Measurements from ENCODE around the gene ZDHHC8. TPM values are rescaled to one million over a fixed set of nuclear protein-coding genes. Genes with fewer than 3 reads are reported as not detected.

Gene ZDHHC8
- total RNA-seq, 2 donors from 2014 or later, result 14.1 to 36.6 TPM

- TF ChIP-seq POLR2A (IDR thresholded peaks at IDR 0.05), result no peak
- TF ChIP-seq CTCF (IDR thresholded peaks at IDR 0.05), result no peak
- no peak for TF ChIP-seq POLR2AphosphoS5 (IDR thresholded peaks at IDR 0.05)
- H3K4me1 ChIP-seq (replicated peaks), result no peaks in the 10 kb centered on the region
- no peak overlapping the region for H3K4me3 ChIP-seq
- no peaks in the 10 kb centered on the region for H3K27me3 ChIP-seq (replicated peaks; ENCODE audit: insufficient read depth)
- H3K27ac ChIP-seq, result no peak overlapping the region
- peaks cover 14 to 30% of the 10 kb centered on the region in 2 donors for H3K36me3 ChIP-seq
- WGBS, result 97% methylated on average over 7 of the region's 7 CpGs
- no peaks in the 10 kb centered on the region for H3K9me3 ChIP-seq
- DNase-seq (ENCODE audit: low spot score), result no peak
- intact Hi-C loops (cut with DNase I), result no loop called here
Measured at GRCh38 chr22:20107471-20107901, 24.1 kb upstream of the ZDHHC8 start.

GRCh38 chr22:20107951-20108756, 23.4 kb upstream of the ZDHHC8 start:
- no peak overlapping the region for H3K27ac ChIP-seq
- H3K36me3 ChIP-seq, result peaks cover 14 to 30% of the 10 kb centered on the region in 2 donors
- no peaks in the 10 kb centered on the region for H3K9me3 ChIP-seq
- WGBS, result 83% methylated on average over 12 of the region's 13 CpGs
- H3K4me3 ChIP-seq, result no peak overlapping the region
- intact Hi-C loops (cut with DNase I), result no loop called here
- DNase-seq (ENCODE audit: low spot score), result no peak
- H3K27me3 ChIP-seq (replicated peaks; ENCODE audit: insufficient read depth), result no peaks in the 10 kb centered on the region
- TF ChIP-seq POLR2AphosphoS5 (IDR thresholded peaks at IDR 0.05), result no peak
- TF ChIP-seq POLR2A (IDR thresholded peaks at IDR 0.05), result no peak
- no peak for TF ChIP-seq CTCF (IDR thresholded peaks at IDR 0.05)
- H3K4me1 ChIP-seq (replicated peaks), result no peaks in the 10 kb centered on the region

DNA sequence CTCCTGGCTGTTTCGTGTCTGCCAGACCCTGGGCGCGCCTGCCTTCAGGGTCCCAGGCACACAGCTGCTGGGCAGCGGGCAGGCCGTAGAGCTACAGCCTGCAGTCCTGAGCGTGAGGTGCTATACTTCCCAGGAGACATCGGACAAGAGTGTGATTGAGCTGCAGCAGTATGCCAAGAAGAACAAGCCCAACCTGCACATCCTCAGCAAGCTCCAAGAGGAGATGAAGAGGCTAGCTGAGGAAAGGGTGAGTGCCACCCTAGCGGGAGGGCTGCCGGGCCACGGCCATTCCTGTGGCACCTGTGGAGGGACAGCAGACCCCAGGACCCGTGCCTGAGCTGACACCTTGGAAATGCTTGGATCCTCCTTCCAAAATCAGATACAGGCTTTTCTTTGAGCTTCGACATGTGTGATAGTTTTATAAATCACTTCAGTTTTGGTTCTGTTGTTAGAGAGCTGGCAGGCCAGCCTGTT, 22.8 kb upstream of the ZDHHC8 start:
- Histone ChIP-seq H3K27ac (no peak overlapping the region), H3K9me3 (no peaks in the 10 kb centered on the region), H3K4me3 (no peak overlapping the region), H3K4me1 (replicated peaks) (no peaks in the 10 kb centered on the region), H3K27me3 (replicated peaks; ENCODE audit: insufficient read depth) (no peaks in the 10 kb centered on the region), H3K36me3 (peaks cover 14 to 30% of the 10 kb centered on the region in 2 donors)
- WGBS, result 81% methylated on average over 11 of the region's 12 CpGs
- DNase-seq (ENCODE audit: low spot score), result no peak
- TF ChIP-seq POLR2A (IDR thresholded peaks at IDR 0.05), result no peak
- TF ChIP-seq CTCF (IDR thresholded peaks at IDR 0.05), result no peak
- intact Hi-C loops (cut with DNase I), result no loop called here

DNA sequence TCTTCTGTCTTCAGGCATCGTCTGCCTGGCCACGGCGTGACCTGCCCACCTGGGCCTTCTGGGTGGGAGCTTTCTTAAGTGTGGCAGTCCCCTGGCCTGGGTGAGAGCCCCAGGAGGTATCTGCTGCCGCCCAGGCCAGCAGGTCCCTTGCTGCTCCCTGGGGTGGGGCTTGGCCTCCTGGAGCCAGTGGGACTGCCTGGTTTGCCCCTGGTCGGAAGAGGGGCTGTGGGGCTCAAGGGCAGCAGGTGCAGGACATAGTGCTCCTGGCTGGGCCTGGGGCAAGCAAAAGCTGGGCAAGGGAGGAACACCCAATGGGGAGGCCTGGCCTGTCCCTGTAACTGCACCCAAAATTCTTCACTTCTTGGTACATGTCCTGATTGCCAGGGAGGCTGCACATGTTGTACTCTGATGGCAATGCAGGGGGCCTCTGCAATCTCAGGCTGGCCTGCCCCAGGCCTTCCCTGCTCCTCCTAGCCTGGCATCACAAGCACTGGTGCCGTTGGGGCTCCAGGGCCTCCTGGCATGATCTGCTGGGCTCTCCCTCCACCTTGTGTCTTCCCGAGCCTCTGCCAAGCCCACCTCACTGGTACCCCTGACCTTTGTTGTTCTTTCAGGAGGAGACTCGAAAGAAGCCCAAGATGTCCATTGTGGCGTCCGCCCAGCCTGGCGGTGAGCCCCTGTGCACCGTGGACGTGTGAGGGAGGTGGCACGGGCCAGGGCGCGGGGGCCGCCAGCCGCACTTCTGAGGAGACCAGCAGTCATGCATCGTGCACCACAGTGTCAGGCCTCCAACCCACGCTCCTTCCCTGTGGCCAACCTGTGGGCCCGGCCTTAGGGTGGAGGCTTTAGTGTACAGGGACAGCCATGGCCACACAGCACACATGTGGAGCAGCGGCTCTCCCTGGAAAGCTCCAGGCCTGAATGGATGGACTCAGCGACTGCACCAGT, 21.9 kb upstream of the ZDHHC8 start:
- TF ChIP-seq CTCF (IDR thresholded peaks at IDR 0.05) (no peak), POLR2AphosphoS5 (IDR thresholded peaks at IDR 0.05) (no peak), POLR2A (IDR thresholded peaks at IDR 0.05) (no peak)
- no peak overlapping the region for H3K4me3 ChIP-seq
- H3K4me1 ChIP-seq (replicated peaks), result no peaks in the 10 kb centered on the region
- no peak for DNase-seq (ENCODE audit: low spot score)
- peaks cover 14 to 35% of the 10 kb centered on the region in 2 donors for H3K36me3 ChIP-seq
- no peak overlapping the region for H3K27ac ChIP-seq
- no peaks in the 10 kb centered on the region for H3K27me3 ChIP-seq (replicated peaks; ENCODE audit: insufficient read depth)
- 84% methylated on average over 23 of the region's 23 CpGs for WGBS
- H3K9me3 ChIP-seq, result no peaks in the 10 kb centered on the region
- intact Hi-C loops (cut with DNase I), result no loop called here
